ENCODE data around the gene GVQW3.

GVQW3 gene

DNA sequence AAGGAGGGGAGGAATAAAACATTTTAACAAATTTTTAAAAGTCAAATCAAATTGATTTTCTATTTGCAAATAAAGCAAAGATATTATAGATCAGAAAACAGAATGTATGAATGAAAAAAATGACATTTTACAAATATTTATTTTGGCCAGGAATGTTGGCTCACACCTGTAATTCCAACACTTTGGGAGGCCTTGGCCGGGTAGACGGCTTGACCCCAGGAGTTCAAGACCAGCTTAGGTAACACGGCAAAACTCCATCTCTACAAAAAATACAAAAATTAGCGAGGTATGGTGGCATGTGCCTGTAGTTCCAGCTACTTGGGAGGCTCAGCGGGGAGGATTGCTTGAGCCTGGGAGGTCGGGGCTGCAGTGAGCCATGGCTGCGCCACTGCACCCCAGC lies 18.4 kb upstream of the GVQW3 start:
- no peak overlapping the region for H3K27ac ChIP-seq (ENCODE audit: low read depth, low read length)
- no peak overlapping the region for H3K4me3 ChIP-seq (ENCODE audit: low read depth in 1 of 2, low read length in 2 of 2)
- no peaks in the 10 kb centered on the region for H3K4me1 ChIP-seq (ENCODE audit: insufficient read depth, low read length)
- no peaks in the 10 kb centered on the region for H3K27me3 ChIP-seq (ENCODE audit: control insufficient read depth in 1 of 2, insufficient read depth in 2 of 2, low read length in 2 of 2)
- no peak overlapping the region for H3K9ac ChIP-seq (ENCODE audit: low read length)
- H3K36me3 ChIP-seq (ENCODE audit: insufficient read depth, low read length), result no peaks in the 10 kb centered on the region
- no peaks in the 10 kb centered on the region for H3K9me3 ChIP-seq (ENCODE audit: low read length)

DNA sequence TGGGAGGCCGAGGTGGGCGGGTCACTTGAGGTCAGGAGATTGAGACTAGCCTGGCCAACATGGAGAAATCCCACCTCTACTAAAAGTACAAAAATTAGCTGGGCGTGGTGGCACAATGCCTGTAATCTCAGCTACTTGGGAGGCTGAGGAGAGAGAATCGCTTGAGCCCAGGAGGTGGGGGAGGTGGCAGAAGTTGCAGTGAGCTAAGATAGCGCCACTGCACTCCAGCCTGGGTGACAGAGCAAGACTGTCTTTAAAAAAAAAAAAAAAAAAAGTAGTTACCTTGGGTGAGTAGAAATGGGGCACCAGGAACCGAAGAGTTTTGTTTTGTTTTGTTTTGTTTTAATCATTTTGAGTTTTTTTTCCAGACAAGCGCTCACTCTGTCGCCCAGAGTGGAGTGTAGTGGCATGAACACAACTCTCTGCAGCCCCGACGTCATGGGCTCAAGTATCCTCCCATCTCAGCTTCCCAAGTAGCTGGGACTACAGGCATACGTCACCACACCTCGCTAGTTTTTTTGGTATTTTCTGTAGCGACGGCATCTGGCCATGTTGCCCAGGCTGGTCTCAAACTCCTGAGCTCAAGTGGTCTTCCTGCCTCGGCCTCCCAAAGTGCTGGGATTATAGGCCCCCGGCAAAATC lies 16.0 kb upstream of the GVQW3 start:
- Histone ChIP-seq H3K9ac (ENCODE audit: low read length) (no peak overlapping the region), H3K4me3 (ENCODE audit: low read depth in 1 of 2, low read length in 2 of 2) (no peak overlapping the region), H3K36me3 (ENCODE audit: insufficient read depth, low read length) (no peaks in the 10 kb centered on the region), H3K27ac (ENCODE audit: low read depth, low read length) (no peak overlapping the region), H3K4me1 (ENCODE audit: insufficient read depth, low read length) (no peaks in the 10 kb centered on the region), H3K27me3 (ENCODE audit: control insufficient read depth in 1 of 2, insufficient read depth in 2 of 2, low read length in 2 of 2) (no peaks in the 10 kb centered on the region), H3K9me3 (ENCODE audit: low read length) (no peaks in the 10 kb centered on the region)

DNA sequence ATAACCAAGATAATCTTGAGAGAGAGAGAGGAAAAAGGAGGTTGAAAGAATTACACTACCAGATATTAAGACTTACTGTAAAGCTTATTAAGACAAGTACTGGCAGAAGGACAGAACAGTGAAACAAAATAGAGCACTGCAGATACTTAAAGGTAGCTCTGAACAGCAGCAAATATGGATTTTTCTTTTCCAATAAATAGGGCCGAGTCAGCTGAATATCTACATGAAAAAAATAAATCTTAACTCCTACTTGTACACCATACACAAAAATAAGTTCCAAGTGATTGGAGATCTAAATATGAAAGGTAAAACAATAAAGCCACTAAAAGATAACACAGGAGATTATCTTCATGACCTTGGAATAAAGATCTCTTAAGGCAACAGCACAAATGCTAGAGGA lies 12.6 kb upstream of the GVQW3 start:
- Histone ChIP-seq H3K9me3 (ENCODE audit: low read length) (no peaks in the 10 kb centered on the region), H3K27ac (ENCODE audit: low read depth, low read length) (no peak overlapping the region), H3K27me3 (ENCODE audit: control insufficient read depth in 1 of 2, insufficient read depth in 2 of 2, low read length in 2 of 2) (no peaks in the 10 kb centered on the region), H3K36me3 (ENCODE audit: insufficient read depth, low read length) (no peaks in the 10 kb centered on the region), H3K4me3 (ENCODE audit: low read depth in 1 of 2, low read length in 2 of 2) (no peak overlapping the region), H3K9ac (ENCODE audit: low read length) (no peak overlapping the region), H3K4me1 (ENCODE audit: insufficient read depth, low read length) (peaks cover 6% of the 10 kb centered on the region)

DNA sequence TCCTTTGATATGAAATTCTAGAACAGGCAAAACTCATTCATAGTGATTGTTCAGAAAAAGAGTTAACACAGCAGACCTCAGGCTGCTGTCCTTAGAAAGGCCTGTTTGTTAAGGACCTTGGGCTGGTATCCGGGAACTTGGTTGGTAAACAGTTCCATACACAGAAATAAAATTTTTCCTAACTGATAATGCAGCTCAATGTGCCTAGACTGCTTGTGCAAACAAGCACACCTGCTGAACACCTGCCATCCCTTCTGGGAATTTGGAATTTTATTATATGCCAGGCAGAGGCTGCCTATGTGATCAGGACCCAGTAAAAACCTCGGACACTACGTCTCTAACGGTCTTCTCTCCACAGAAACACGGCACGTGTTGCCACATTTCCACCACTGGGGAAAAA lies 11.7 kb upstream of the GVQW3 start:
- H3K27me3 ChIP-seq (ENCODE audit: control insufficient read depth in 1 of 2, insufficient read depth in 2 of 2, low read length in 2 of 2), result no peaks in the 10 kb centered on the region
- no peak overlapping the region for H3K27ac ChIP-seq (ENCODE audit: low read depth, low read length)
- no peaks in the 10 kb centered on the region for H3K9me3 ChIP-seq (ENCODE audit: low read length)
- no peak overlapping the region for H3K9ac ChIP-seq (ENCODE audit: low read length)
- no peaks in the 10 kb centered on the region for H3K36me3 ChIP-seq (ENCODE audit: insufficient read depth, low read length)
- no peak overlapping the region for H3K4me3 ChIP-seq (ENCODE audit: low read depth in 1 of 2, low read length in 2 of 2)
- H3K4me1 ChIP-seq (ENCODE audit: insufficient read depth, low read length), result peaks cover 6% of the 10 kb centered on the region

DNA sequence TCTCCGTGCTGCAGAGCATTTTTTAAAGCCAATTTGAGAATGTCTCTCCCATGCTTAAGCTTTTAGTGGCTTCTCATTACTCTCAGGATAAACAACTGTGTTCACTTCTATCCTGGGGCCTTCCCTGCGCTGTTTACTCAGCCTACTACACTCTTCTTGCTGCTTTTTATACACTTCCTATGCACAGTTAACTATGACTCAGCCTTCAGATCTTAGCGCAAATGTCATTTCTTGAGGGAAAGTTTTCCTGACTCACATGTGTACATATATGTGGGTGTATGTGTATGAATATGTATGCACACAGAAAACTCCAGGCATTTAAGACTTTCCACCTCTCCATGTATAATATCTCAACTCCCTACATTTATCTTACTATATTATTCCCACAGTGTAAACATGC lies 10.0 kb upstream of the GVQW3 start:
- peaks cover 6% of the 10 kb centered on the region for H3K4me1 ChIP-seq (ENCODE audit: insufficient read depth, low read length)

DNA sequence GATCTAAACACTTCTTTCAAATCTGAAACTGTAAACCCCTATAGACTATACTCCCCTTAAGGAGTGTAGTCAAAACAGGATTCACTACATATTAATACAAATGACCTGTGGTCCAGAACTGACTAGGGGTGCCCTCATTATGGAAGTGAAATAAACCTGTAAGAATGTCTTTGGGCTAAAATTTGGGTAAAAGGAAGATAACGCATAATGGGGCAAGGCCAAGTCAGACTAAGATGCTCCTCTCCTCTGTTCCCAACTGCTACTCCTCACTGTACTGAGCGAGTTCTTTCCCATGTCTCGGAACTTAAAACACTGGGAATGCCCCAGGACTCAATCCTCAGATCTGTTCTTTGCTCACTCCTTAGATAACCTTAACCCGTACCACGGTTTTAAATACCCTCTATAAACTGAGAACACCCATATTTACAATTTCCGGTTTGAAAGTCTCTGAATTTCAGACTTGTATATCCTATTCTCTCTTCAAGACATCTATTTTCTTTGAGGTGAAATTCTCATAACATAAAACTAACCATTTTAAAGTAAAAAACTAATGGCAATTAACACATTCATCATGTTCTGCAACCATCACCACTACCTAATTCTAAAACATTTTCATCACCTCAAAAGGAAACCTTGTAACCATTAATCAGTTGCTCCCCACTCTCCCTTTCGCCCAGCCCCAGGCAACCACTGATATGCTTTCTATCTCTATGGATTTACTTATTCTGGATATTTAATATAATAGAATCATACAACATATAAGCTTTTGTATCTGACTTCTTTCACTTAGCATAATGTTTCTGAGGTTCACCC lies 4.2 kb upstream of the GVQW3 start:
- H3K4me3 ChIP-seq (ENCODE audit: low read depth in 1 of 2, low read length in 2 of 2), result no peak overlapping the region
- peaks cover 16% of the 10 kb centered on the region for H3K4me1 ChIP-seq (ENCODE audit: insufficient read depth, low read length)
- no peaks in the 10 kb centered on the region for H3K9me3 ChIP-seq (ENCODE audit: low read length)
- no peak overlapping the region for H3K9ac ChIP-seq (ENCODE audit: low read length)
- H3K36me3 ChIP-seq (ENCODE audit: insufficient read depth, low read length), result no peaks in the 10 kb centered on the region
- no peaks in the 10 kb centered on the region for H3K27me3 ChIP-seq (ENCODE audit: control insufficient read depth in 1 of 2, insufficient read depth in 2 of 2, low read length in 2 of 2)
- no peak overlapping the region for H3K27ac ChIP-seq (ENCODE audit: low read depth, low read length)

More for the DNA sequence above, 10.0 kb upstream of the GVQW3 start:
- Histone ChIP-seq H3K36me3 (ENCODE audit: insufficient read depth, low read length) (no peaks in the 10 kb centered on the region), H3K27me3 (ENCODE audit: control insufficient read depth in 1 of 2, insufficient read depth in 2 of 2, low read length in 2 of 2) (no peaks in the 10 kb centered on the region), H3K4me3 (ENCODE audit: low read depth in 1 of 2, low read length in 2 of 2) (no peak overlapping the region), H3K9me3 (ENCODE audit: low read length) (no peaks in the 10 kb centered on the region), H3K9ac (ENCODE audit: low read length) (no peak overlapping the region), H3K27ac (ENCODE audit: low read depth, low read length) (no peak overlapping the region)

DNA sequence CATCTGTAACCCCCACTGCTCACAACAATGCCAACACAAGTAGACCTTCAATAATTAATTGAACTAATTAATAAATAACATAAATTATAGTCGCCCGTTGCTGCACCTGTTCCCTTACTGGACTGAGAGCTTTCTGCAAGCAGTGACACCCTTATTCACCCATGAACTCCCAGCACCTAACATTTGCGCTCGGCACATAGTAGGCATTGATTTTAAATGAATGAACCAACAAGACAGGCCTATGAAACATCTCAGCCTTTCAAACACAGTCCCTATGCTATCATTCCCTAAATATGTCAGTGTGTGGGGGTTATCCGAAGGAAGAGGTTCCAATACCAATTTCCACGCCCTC lies 1.3 kb upstream of the GVQW3 start:
- peak overlapping the region; percentile 50 for H3K9ac ChIP-seq (ENCODE audit: low read length)
- H3K36me3 ChIP-seq (ENCODE audit: insufficient read depth, low read length), result no peaks in the 10 kb centered on the region
- peak overlapping the region; percentile 52 to 82 for H3K4me3 ChIP-seq (ENCODE audit: low read depth in 1 of 2, low read length in 2 of 2)
- no peak overlapping the region for H3K27ac ChIP-seq (ENCODE audit: low read depth, low read length)
- peaks cover 28% of the 10 kb centered on the region for H3K4me1 ChIP-seq (ENCODE audit: insufficient read depth, low read length)
- no peaks in the 10 kb centered on the region for H3K27me3 ChIP-seq (ENCODE audit: control insufficient read depth in 1 of 2, insufficient read depth in 2 of 2, low read length in 2 of 2)
- H3K9me3 ChIP-seq (ENCODE audit: low read length), result no peaks in the 10 kb centered on the region

DNA sequence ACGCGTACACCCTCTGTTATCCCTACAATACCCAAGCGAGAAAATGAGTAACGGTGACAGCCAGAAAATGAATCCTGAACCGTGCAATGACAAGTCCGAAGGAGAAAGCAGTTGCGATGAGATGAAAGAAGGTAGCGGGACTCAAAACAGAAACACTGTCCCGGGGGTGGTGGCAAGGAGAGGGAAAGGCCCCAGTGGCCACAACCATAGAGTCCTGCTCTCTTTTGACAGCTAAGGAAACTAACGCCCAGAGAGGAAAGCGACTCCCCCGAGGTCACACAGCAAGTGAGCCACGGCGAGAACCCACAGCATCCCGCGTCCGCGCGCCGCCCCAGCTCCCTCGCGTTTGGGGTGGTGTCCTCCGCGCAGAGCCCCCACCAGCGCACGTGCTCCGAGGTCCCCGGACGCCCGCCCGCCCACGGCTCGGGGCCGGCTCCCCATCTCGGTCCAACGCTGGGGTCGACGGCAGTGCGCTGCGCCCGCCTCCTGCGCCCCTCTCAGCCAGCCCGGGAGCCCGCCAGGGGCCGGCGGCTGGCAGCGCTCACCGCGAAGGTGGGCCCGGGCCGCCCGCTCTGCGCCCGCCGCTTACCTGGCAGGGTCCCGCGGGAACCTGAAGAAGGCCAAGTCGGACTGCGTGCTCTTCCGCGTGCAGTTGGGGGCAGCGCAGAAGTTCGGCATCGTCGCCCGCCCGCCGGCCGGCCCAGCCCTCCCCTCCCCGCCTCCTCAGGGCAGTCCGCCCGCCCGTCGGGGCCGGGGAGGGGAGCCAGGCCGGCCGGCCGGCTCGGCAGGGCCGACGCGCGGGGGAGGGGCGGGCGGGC lies 755 bp upstream of the GVQW3 start:
- H3K9ac ChIP-seq (ENCODE audit: low read length), result peak overlapping the region; percentile 50
- peak overlapping the region; percentile 52 to 82 for H3K4me3 ChIP-seq (ENCODE audit: low read depth in 1 of 2, low read length in 2 of 2)
- H3K36me3 ChIP-seq (ENCODE audit: insufficient read depth, low read length), result no peaks in the 10 kb centered on the region
- H3K9me3 ChIP-seq (ENCODE audit: low read length), result no peaks in the 10 kb centered on the region
- peaks cover 28% of the 10 kb centered on the region for H3K4me1 ChIP-seq (ENCODE audit: insufficient read depth, low read length)
- H3K27me3 ChIP-seq (ENCODE audit: control insufficient read depth in 1 of 2, insufficient read depth in 2 of 2, low read length in 2 of 2), result no peaks in the 10 kb centered on the region
- peak overlapping the region; percentile 76 for H3K27ac ChIP-seq (ENCODE audit: low read depth, low read length)

DNA sequence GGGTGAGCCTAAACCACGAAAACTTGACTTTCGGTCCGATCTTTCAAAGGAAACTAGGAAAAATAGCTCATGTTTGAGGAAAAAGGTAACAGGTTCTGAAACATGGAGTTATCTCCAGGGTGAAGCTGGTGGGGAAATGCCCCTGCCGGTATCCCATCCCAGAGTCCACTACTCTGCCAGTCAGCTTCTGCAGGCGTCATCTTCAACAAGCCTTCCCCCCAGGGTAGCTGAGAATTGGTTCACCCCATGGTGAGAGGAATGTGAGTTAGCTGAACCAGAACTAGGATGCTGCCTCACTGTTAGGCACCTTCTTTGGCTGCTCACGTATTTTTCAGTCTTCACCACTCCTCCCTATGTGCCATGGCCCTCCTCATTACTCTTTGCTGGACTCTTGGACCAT lies 1.1 kb downstream of the GVQW3 start:
- Histone ChIP-seq H3K4me3 (ENCODE audit: low read depth in 1 of 2, low read length in 2 of 2) (peak overlapping the region in 1 of 2 donors; percentile 88), H3K4me1 (ENCODE audit: insufficient read depth, low read length) (peaks cover 28% of the 10 kb centered on the region), H3K27me3 (ENCODE audit: control insufficient read depth in 1 of 2, insufficient read depth in 2 of 2, low read length in 2 of 2) (no peaks in the 10 kb centered on the region), H3K36me3 (ENCODE audit: insufficient read depth, low read length) (no peaks in the 10 kb centered on the region), H3K9ac (ENCODE audit: low read length) (peak overlapping the region; percentile 44), H3K27ac (ENCODE audit: low read depth, low read length) (no peak overlapping the region), H3K9me3 (ENCODE audit: low read length) (no peaks in the 10 kb centered on the region)

DNA sequence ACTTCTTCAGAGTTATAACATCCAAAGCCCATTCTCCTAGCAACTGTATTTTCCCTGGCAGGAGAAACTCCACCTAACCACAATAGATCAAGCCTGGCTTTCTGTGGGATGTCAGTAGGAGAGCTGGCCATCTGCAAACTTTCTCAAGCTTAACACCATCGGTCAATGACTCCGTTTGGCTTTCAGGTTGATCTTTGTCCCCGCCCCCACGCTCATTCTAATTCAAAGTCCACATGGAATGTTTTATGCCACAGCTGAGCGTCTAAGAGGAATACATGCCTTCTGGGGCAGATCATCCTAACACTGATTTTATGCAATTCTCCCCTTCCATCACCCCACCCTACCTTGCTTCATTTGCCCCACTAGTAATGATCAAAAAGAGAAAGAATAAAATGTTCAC lies 4.8 kb downstream of the GVQW3 start:
- Histone ChIP-seq H3K9ac (ENCODE audit: low read length) (no peak overlapping the region), H3K4me3 (ENCODE audit: low read depth in 1 of 2, low read length in 2 of 2) (no peak overlapping the region), H3K27ac (ENCODE audit: low read depth, low read length) (no peak overlapping the region), H3K27me3 (ENCODE audit: control insufficient read depth in 1 of 2, insufficient read depth in 2 of 2, low read length in 2 of 2) (no peaks in the 10 kb centered on the region), H3K4me1 (ENCODE audit: insufficient read depth, low read length) (peaks cover 18% of the 10 kb centered on the region), H3K9me3 (ENCODE audit: low read length) (no peaks in the 10 kb centered on the region), H3K36me3 (ENCODE audit: insufficient read depth, low read length) (no peaks in the 10 kb centered on the region)

DNA sequence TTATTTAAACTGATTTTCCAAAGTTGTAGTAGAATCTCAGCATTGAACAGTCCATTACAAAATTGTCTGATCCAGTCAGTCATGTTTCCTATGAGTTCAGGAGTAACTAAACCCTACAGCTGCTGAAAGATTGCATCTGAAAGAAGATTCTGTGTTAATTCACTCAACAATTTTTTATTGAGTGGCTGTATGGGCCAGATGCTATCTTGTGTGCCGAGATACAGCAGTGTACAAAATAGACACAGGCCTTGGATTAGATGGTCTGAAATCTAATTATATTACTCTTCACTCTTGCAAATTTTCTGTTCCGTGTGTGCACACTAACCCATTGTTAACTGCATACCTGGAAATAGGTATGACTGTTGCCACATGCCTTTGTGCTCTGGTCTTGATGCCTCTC lies 7.3 kb downstream of the GVQW3 start:
- Histone ChIP-seq H3K9me3 (ENCODE audit: low read length) (no peaks in the 10 kb centered on the region), H3K9ac (ENCODE audit: low read length) (no peak overlapping the region), H3K27me3 (ENCODE audit: control insufficient read depth in 1 of 2, insufficient read depth in 2 of 2, low read length in 2 of 2) (no peaks in the 10 kb centered on the region), H3K36me3 (ENCODE audit: insufficient read depth, low read length) (no peaks in the 10 kb centered on the region), H3K27ac (ENCODE audit: low read depth, low read length) (no peak overlapping the region), H3K4me1 (ENCODE audit: insufficient read depth, low read length) (peaks cover 7% of the 10 kb centered on the region), H3K4me3 (ENCODE audit: low read depth in 1 of 2, low read length in 2 of 2) (no peak overlapping the region)
